GM12878 (cell line): ENCODE data around the gene BIRC6. TPM values are rescaled to one million over a fixed set of nuclear protein-coding genes. Genes with fewer than 3 reads are reported as not detected.

Experiments used
- ATAC-seq: fragments of 200-7000 bp; cut with Tn5 transposase; 3 replicates; pipeline ENCODE4 v1.9.1; 2020; ENCODE audit warnings: mild to moderate bottlenecking, moderate library complexity
- BruUV-seq: library from RNA; stranded (reverse); fragments of 400-500 nt; replicated peaks from 2 replicates; lab custom pipeline; 2021; lab: Mats Ljungman, UMichigan
- CTCF ChIA-PET: fragments of 300-600 bp; sonication (Branson Sonifier 250); formaldehyde crosslinking; extraction: SDS; loops from one replicate; lab custom pipeline; 2021; ENCODE audit warnings: inconsistent platforms; lab: Yijun Ruan, JAX
- POLR2A ChIA-PET: fragments of 350-600 bp; formaldehyde crosslinking; extraction: SDS; loops from one replicate; lab custom pipeline; 2021; ENCODE audit warnings: inconsistent platforms; lab: Charles Lee
- RAD21 ChIA-PET: fragments of 300-600 bp; sonication (Branson Sonifier 250); formaldehyde crosslinking; loops from one replicate; lab custom pipeline; 2023; ENCODE audit warnings: antibody characterized with exemption; ENCODE audit not compliant: unreplicated experiment; lab: Charles Lee
- SMC1A ChIA-PET: fragments of 300-600 bp; sonication (Branson Sonifier 250); formaldehyde crosslinking; loops from one replicate; lab custom pipeline; 2023; ENCODE audit not compliant: unreplicated experiment, uncharacterized antibody; lab: Charles Lee
- DNase-seq: peaks from one replicate; pipeline ENCODE4 v3.0.0-alpha.2; 2011; ENCODE audit warnings: low read depth, low spot score
- FAIRE-seq: peaks from 3 replicates; lab custom pipeline; 2011; peaks lifted over from hg19 to GRCh38; lab: Jason Lieb, UNC
- H2AFZ ChIP-seq: 2 replicates; pipeline ENCODE4 v1.6.0; 2011; ENCODE audit warnings: low read depth, low read length, control low read depth; ENCODE audit not compliant: control insufficient read depth
- H3K27ac ChIP-seq: 2 replicates; pipeline ENCODE4 v1.5.1; 2011; ENCODE audit warnings: control low read depth; ENCODE audit not compliant: control insufficient read depth, insufficient read depth
- H3K27me3 ChIP-seq, 2 experiments: replicated peaks in 1 of 2; 2 replicates each; pipeline versions ENCODE4 v1.6.0 to v1.6.1; 2011; ENCODE audit warnings: low read length in 1 of 2; ENCODE audit not compliant: control insufficient read depth in 2 of 2, insufficient read depth in 2 of 2
- H3K36me3 ChIP-seq, 2 experiments: 2 replicates each; pipeline ENCODE4 v1.5.1; 2011; ENCODE audit warnings: low read length in 1 of 2; ENCODE audit not compliant: control insufficient read depth in 2 of 2, insufficient read depth in 2 of 2
- H3K4me1 ChIP-seq: 2 replicates; pipeline ENCODE4 v1.6.1; 2011; ENCODE audit warnings: mild to moderate bottlenecking, low read length, moderate library complexity, mixed read lengths; ENCODE audit not compliant: control insufficient read depth, insufficient read depth
- H3K4me2 ChIP-seq: 2 replicates; pipeline ENCODE4 v1.6.0; 2011; ENCODE audit warnings: control low read depth; ENCODE audit not compliant: control insufficient read depth, insufficient read depth
- H3K4me3 ChIP-seq: fragments of 200-600 bp; sonication (generic); 2 replicates; pipeline ENCODE4 v1.5.1; 2016
- H3K79me2 ChIP-seq: 2 replicates; pipeline ENCODE4 v1.6.0; 2011; ENCODE audit warnings: low read length; ENCODE audit not compliant: control insufficient read depth, insufficient read depth
- H3K9ac ChIP-seq: 2 replicates; pipeline ENCODE4 v1.8.0; 2011; ENCODE audit warnings: low read length, control low read depth, mixed read lengths; ENCODE audit not compliant: control insufficient read depth, insufficient read depth
- H3K9me3 ChIP-seq: replicated peaks from 3 replicates; pipeline ENCODE4 v1.5.1; 2011; ENCODE audit warnings: mild to moderate bottlenecking, low read length; ENCODE audit not compliant: control insufficient read depth, insufficient read depth
- H4K20me1 ChIP-seq: 2 replicates; pipeline ENCODE4 v1.6.0; 2011; ENCODE audit not compliant: control insufficient read depth, insufficient read depth
- BRCA1 ChIP-seq: IDR thresholded peaks from 2 replicates; pipeline ENCODE4 v1.6.1; 2011; ENCODE audit warnings: low read depth, low read length, improper control_type of control experiment
- CBFB ChIP-seq: IDR thresholded peaks from 2 replicates; pipeline ENCODE4 v1.6.1; 2016; ENCODE audit warnings: antibody characterized with exemption, low read depth
- CBX5 ChIP-seq: sonication (generic); IDR thresholded peaks from 2 replicates; pipeline ENCODE4 v1.6.1; 2016; ENCODE audit warnings: low read depth, moderate library complexity, mild to moderate bottlenecking, inconsistent platforms
- CHD4 ChIP-seq: fragments of 200-600 bp; sonication (generic); IDR thresholded peaks from 2 replicates; pipeline ENCODE4 v1.6.1; 2016; ENCODE audit warnings: mild to moderate bottlenecking
- CTCF ChIP-seq, 3 experiments: IDR thresholded peaks in 2 of 3; conservative IDR thresholded peaks in 1 of 3; 2 replicates each; pipeline ENCODE4 v1.5.1; 2011; ENCODE audit warnings: low read depth in 3 of 3, low read length in 3 of 3, mild to moderate bottlenecking in 3 of 3, control low read depth in 2 of 3, moderate library complexity in 2 of 3, inconsistent platforms in 1 of 3, mixed read lengths in 1 of 3; ENCODE audit not compliant: control insufficient read depth in 2 of 3, insufficient read depth in 1 of 3; ENCODE audit errors: extremely low read depth in 1 of 3
- EGR1 ChIP-seq, 2 experiments: IDR thresholded peaks; 1 replicate in 1 of 2; 2 replicates in 1 of 2; pipeline ENCODE4 v1.6.1; 2011 to 2012; ENCODE audit warnings: low read depth in 2 of 2, low read length in 2 of 2, borderline replicate concordance in 1 of 2, mild to moderate bottlenecking in 1 of 2, moderate library complexity in 1 of 2
- EZH2 ChIP-seq: IDR thresholded peaks from 2 replicates; pipeline ENCODE4 v1.6.1; 2012; ENCODE audit warnings: low read depth, mild to moderate bottlenecking, control low read depth, inconsistent platforms, low read length, borderline replicate concordance; ENCODE audit not compliant: control insufficient read depth
- IKZF2 ChIP-seq, 2 experiments: fragments of 450-650 bp; IDR thresholded peaks; 2 replicates each; pipeline ENCODE4 v1.6.1; 2017; ENCODE audit warnings: mild to moderate bottlenecking in 2 of 2, moderate library complexity in 2 of 2
- IRF4 ChIP-seq: IDR thresholded peaks from 2 replicates; pipeline ENCODE4 v1.6.1; 2011; ENCODE audit warnings: low read depth, low read length
- LARP7 ChIP-seq: fragments of 450-650 bp; IDR thresholded peaks from 2 replicates; pipeline ENCODE4 v1.6.1; 2017; ENCODE audit warnings: mild to moderate bottlenecking
- MTA2 ChIP-seq: fragments of 450-650 bp; IDR thresholded peaks from 2 replicates; pipeline ENCODE4 v1.6.1; 2016; ENCODE audit warnings: low read depth, mild to moderate bottlenecking, moderate library complexity
- NBN ChIP-seq: fragments of 450-650 bp; IDR thresholded peaks from 2 replicates; pipeline ENCODE4 v1.6.1; 2016
- NKRF ChIP-seq: fragments of 450-650 bp; conservative IDR thresholded peaks from 2 replicates; pipeline ENCODE4 v1.6.1; 2017; ENCODE audit warnings: mild to moderate bottlenecking, moderate library complexity
- STAT3 ChIP-seq: IDR thresholded peaks from 2 replicates; pipeline ENCODE4 v1.6.1; 2011; ENCODE audit warnings: low read depth, low read length, improper control_type of control experiment
- TCF3 ChIP-seq: IDR thresholded peaks from 2 replicates; pipeline ENCODE4 v1.6.1; 2012; ENCODE audit warnings: low read depth, mild to moderate bottlenecking, low read length, borderline replicate concordance; ENCODE audit not compliant: insufficient read depth
- ZNF207 ChIP-seq: fragments of 450-650 bp; IDR thresholded peaks from 2 replicates; pipeline ENCODE4 v1.6.1; 2014; ENCODE audit warnings: antibody characterized with exemption, mild to moderate bottlenecking, borderline replicate concordance
- ZNF274 ChIP-seq: IDR thresholded peaks from one replicate; pipeline ENCODE4 v1.8.0; 2011; ENCODE audit not compliant: insufficient read length, insufficient read depth
- ZSCAN29 ChIP-seq: fragments of 450-650 bp; IDR thresholded peaks from 2 replicates; pipeline ENCODE4 v1.6.1; 2017; ENCODE audit warnings: mild to moderate bottlenecking, moderate library complexity
- WGBS: methylation state at CpG from one replicate; pipeline ENCODE4 v1.1.6; 2016; ENCODE audit warnings: low lambda C conversion rate; ENCODE audit not compliant: insufficient replicate concordance, insufficient coverage; ENCODE audit errors: missing lambda C conversion rate; 5-methylcytosine and 5-hydroxymethylcytosine counted together
- in situ Hi-C: fragments of 300-500 bp; cut with MboI; formaldehyde crosslinking; loops from 9 replicates; pipeline ENCODE4 v1.14.3; 2018; ENCODE audit warnings: mixed read lengths
- intact Hi-C: fragments of 100-400 bp; cut with micrococcal nuclease; formaldehyde crosslinking; loops from one replicate; pipeline ENCODE4 v1.14.2; 2022; ENCODE audit not compliant: unreplicated experiment
- polyA plus RNA-seq, 11 experiments: library from polyadenylated mRNA; depleted of rRNA in 4 of 11; unstranded in 6 of 11; stranded (reverse) in 5 of 11; fragments of >200 nt; fragmentation: Nextera tagmentation in 4 of 11; fragmentation: Illumina TruSeq in 1 of 11; extraction: Ambion mirVana in 4 of 11; extraction: Trizol in 1 of 11; gene quantifications; 1 replicate in 1 of 11; 2 replicates in 10 of 11; pipeline versions ENCODE4 v1.2.1 to v1.2.3, GENCODE V29; 2011 to 2016; ENCODE audit warnings: inconsistent platforms in 2 of 11, missing spikeins in 2 of 11, low read depth in 1 of 11
- total RNA-seq, 4 experiments: library from RNA; depleted of rRNA in 3 of 4; stranded (reverse); fragments of >200 nt in 3 of 4; fragmentation: Illumina TruSeq in 1 of 4; extraction: Trizol in 1 of 4; gene quantifications; 2 replicates each; pipeline versions ENCODE4 v1.2.1 to v1.2.3, GENCODE V29; 2013 to 2021
- TF ChIP-seq, protein P1 (sequence below): fragments of 450-650 bp; IDR thresholded peaks from 2 replicates; pipeline ENCODE4 v1.6.1; 2016; ENCODE audit warnings: mild to moderate bottlenecking

BIRC6 gene
- total and polyA plus RNA-seq, 10 of the 15 experiments (the other 5 are each of a cell fraction or from before 2014, with no cell fraction given), result 18.8 to 118 (median 55.0) TPM

GRCh38 chr2:32626639-32627221 is 269.9 kb downstream of the BIRC6 start (continued):
- TF ChIP-seq NKRF (no peak), ZNF274 (no peak), STAT3 (no peak), IRF4 (no peak)
- TF ChIP-seq, protein P1, sequence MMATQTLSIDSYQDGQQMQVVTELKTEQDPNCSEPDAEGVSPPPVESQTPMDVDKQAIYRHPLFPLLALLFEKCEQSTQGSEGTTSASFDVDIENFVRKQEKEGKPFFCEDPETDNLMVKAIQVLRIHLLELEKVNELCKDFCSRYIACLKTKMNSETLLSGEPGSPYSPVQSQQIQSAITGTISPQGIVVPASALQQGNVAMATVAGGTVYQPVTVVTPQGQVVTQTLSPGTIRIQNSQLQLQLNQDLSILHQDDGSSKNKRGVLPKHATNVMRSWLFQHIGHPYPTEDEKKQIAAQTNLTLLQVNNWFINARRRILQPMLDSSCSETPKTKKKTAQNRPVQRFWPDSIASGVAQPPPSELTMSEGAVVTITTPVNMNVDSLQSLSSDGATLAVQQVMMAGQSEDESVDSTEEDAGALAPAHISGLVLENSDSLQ, result no peak

GRCh38 chr2:32627441-32627813 is 270.6 kb downstream of the BIRC6 start:
- H3K27ac ChIP-seq, result peak overlapping the region; percentile 71
- FAIRE-seq, result no peak
- ChIA-PET CTCF (no interaction called here), RAD21 (no interaction called here), SMC1A (interaction anchor here (0.7 to 1.5 kb wide), 3 partner anchors 19 to 109 kb away, joined by 3 read pairs; no protein-coding TSS in a partner anchor), POLR2A (no interaction called here)
- 9% methylated on average over 14 of the region's 16 CpGs for WGBS
- H3K36me3 ChIP-seq, result no peaks in the 10 kb centered on the region
- no peaks in the 10 kb centered on the region for H3K9me3 ChIP-seq
- peak overlapping the region; percentile 88 for H3K4me2 ChIP-seq
- intact Hi-C loops (no loop called here), in situ Hi-C loops (no loop called here)
- H3K9ac ChIP-seq, result peak overlapping the region; percentile 76
- DNase-seq, result no peak
- ATAC-seq, result peak; percentile 57
- no peaks in the 10 kb centered on the region for H3K27me3 ChIP-seq
- peaks cover 2% of the 10 kb centered on the region; the same call in 1 of the 2 replicates for H3K4me1 ChIP-seq
- no TSS peak for BruUV-seq
- H3K4me3 ChIP-seq, result peak overlapping the region; percentile 95
- H4K20me1 ChIP-seq, result no peaks in the 10 kb centered on the region
- TF ChIP-seq IRF4, result 0 out of 2 replicates have a peak, but pooled peaks have one; percentile 32
- TF ChIP-seq IKZF2 (IDR thresholded peaks at IDR 0.05), result peak in 1 of 2 experiments; percentile 12; a peak in 1 of 4 replicates
- no peak for TF ChIP-seq EZH2
- TF ChIP-seq NBN, result no peak
- peak; percentile 20; the same call in 1 of the 2 replicates for TF ChIP-seq LARP7
- peak in 1 of 3 experiments; percentile 12; a peak in 1 of 6 replicates for TF ChIP-seq CTCF (IDR thresholded peaks at IDR 0.05 in 2 of 3, conservative IDR thresholded peaks at IDR 0.05 in 1 of 3; ENCODE audit: control insufficient read depth in 2 of 3, extremely low read depth in 1 of 3, insufficient read depth in 1 of 3, low read depth in 3 of 3, low read length in 3 of 3)
- TF ChIP-seq ZSCAN29, result no peak
- 0 out of 2 replicates have a peak, but pooled peaks have one; percentile 25 for TF ChIP-seq MTA2
- no peak for TF ChIP-seq BRCA1
- TF ChIP-seq CBX5, result 0 out of 2 replicates have a peak, but pooled peaks have one; percentile 24
- TF ChIP-seq EGR1 (IDR thresholded peaks at IDR 0.05; ENCODE audit: borderline replicate concordance in 1 of 2, low read depth in 2 of 2, low read length in 2 of 2), result no peak
- 0 out of 2 replicates have a peak, but pooled peaks have one; percentile 9 for TF ChIP-seq TCF3
- no peak for TF ChIP-seq CBFB
- no peak for TF ChIP-seq CHD4
- peak; percentile 23; the same call in 1 of the 2 replicates for TF ChIP-seq ZNF207
- peak overlapping the region; percentile 98 for H2AFZ ChIP-seq
- H3K79me2 ChIP-seq, result peaks cover 13% of the 10 kb centered on the region
